GM21515 (cell line): Measurements from ENCODE around the gene ATP13A1.

ENCODE experiments used
- ATAC-seq: cut with Tn5 transposase; IDR thresholded peaks from one replicate; pipeline ENCODE4 v1.9.1; 2021; ENCODE audit not compliant: unreplicated experiment

ATP13A1 gene

GRCh38 chr19:19645233-19645870, 18.1 kb downstream of the ATP13A1 start:
- ATAC-seq = no peak

GRCh38 chr19:19644054-19644388, 19.5 kb downstream of the ATP13A1 start:
- no peak for ATAC-seq

GRCh38 chr19:19643158-19644053, 20.1 kb downstream of the ATP13A1 start, which contains the start of gene GMIP:
Gene GMIP (minus strand): TSS chr19:19643657. CDS start chr19:19643529, 128 bp downstream.
- peak; percentile 67 for ATAC-seq

- ATAC-seq = no peak
Measured at GRCh38 chr19:19642506-19643157, 20.8 kb downstream of the ATP13A1 start.

GRCh38 chr19:19637523-19638251, 25.8 kb downstream of the ATP13A1 start:
- no peak for ATAC-seq

DNA sequence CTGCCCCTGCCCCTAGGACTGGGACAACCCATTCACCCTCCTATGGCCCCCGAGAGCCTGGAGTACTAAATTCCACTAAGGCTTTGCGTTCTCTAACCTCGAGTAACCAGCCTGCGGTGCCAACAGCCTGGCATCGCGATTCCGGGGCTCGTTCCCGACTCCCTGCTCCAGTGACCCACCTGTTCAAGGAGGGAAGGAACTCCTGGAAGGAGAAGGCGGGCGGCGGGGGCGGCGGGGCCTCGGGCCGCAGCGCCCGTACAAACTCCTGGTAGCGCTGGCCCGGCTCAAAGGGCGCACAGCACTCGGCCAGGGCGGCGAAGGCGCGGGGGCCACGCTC, 26.3 kb downstream of the ATP13A1 start:
- ATAC-seq = no peak

- ATAC-seq = no peak
Measured at GRCh38 chr19:19636573-19637185, 26.8 kb downstream of the ATP13A1 start.

DNA sequence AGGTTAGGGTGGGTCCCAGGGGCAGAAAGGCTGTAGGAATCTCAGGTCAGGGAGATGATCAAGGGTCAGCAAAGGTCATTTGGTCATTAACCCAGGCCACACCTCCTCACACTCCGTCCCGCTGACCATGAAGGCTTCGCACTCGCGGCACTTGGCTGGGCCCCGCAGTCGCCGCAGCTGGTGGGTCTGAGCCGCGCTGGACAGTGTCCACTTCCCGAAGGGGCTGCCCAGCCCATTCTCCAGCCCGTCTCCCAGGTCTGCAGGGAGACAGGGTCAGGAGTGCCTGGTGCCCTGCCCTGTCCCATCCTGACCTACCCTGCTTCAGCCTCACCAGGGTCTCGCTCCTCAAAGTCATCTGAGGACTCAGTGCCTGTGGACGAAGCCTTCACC, 28.2 kb downstream of the ATP13A1 start:
- no peak for ATAC-seq

DNA sequence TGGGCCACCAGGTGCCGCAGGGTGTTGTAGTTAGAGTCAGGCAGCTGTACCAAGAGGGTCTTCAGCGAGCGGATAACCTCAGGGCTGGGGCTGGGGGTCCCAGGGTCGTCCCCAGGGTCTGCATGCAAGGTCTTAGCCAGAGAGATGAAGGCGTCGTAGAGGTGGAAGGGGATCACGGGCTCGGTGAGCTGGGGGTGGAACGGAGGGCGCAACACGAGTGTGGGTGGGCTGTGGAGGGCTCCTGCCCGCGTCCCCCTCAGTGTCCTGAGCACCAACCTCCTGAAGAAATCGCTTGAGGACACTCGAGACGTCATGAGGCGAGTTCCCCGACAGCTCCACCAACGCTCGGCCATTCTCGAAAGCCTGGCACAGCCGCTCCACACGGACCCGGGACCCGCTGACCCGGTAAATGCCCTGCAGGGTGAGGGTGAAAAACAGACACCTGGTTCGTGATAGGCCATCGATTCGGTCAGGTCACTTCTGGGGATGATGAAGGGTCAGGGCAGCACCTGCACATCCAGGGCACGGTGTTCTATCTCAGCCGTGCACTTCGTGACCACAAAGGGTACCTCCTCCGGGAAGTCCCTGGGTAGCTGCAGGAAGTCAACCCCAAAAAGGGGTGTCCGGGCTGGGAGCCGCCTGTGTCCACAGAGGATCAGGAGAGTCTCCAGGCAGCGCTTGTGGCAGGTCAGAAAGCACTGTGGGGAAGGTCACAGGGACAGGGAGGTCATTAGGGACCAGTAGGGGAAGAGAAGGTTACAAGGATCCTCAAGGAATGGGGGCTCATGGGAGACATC, 28.8 kb downstream of the ATP13A1 start:
- ATAC-seq = no peak

- no peak for ATAC-seq
Measured at GRCh38 chr19:19633711-19634515, 29.6 kb downstream of the ATP13A1 start.

DNA sequence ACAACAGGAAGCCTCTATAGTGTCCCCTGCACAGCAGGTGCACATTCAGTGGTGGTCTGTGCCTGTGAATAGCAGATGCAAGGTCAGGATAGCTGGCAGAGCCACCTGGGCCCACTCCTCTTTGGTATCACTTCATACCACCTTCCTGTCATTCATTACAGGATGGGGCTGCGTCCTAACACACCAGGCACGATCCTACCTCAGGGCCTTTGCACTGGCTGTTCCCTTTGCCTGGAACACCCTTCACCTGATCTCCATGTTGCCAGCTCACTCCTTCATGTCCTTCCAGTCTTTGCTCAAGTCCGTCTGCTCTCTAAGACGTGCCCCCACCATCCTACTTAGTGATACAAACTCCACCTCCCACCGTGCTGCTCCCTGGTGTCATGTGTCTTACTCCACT, 30.8 kb downstream of the ATP13A1 start:
- ATAC-seq = no peak

DNA sequence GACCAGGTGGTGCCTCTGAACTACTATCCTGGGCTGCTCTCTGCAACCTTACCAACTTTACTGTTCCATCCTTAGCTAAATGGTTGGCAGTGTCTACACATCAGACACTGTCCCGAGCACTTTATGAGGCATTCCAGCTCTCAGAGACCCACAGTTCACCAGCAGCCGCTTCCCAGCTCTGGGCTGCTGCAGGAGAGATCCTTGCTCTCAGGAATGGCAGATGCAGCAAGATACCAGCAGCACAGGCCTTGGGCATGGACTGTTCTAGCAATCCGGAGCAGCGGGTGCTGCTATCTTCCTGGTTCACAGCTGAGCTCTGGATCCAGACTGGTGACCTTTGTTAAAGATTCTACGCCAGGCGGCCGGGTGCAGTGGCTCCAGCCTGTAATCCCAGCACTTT, 32.1 kb downstream of the ATP13A1 start:
- no peak for ATAC-seq

DNA sequence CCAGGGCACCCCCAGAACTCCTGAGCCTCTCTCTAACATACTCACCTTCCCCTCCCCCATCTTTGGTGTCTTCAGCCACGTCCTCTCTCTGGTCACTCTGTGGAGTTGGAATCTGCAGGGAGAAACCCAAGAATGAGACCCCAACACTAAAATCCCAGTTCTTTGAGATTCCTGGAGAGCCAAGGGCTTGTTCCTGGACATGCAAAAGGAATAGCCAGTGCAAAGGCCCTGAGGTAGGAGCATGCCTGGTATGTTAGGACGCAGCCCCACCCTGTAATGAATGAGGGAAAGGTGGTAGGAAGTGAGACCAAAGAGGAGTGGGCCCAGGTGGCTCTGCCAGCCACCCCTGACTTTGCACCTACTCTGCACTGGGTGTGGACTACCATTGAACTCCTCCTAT, 33.0 kb downstream of the ATP13A1 start:
- no peak for ATAC-seq

- no peak for ATAC-seq
Measured at GRCh38 chr19:19630062-19630414, 33.4 kb downstream of the ATP13A1 start.

- no peak for ATAC-seq
Measured at GRCh38 chr19:19628501-19629134, 34.9 kb downstream of the ATP13A1 start.

DNA sequence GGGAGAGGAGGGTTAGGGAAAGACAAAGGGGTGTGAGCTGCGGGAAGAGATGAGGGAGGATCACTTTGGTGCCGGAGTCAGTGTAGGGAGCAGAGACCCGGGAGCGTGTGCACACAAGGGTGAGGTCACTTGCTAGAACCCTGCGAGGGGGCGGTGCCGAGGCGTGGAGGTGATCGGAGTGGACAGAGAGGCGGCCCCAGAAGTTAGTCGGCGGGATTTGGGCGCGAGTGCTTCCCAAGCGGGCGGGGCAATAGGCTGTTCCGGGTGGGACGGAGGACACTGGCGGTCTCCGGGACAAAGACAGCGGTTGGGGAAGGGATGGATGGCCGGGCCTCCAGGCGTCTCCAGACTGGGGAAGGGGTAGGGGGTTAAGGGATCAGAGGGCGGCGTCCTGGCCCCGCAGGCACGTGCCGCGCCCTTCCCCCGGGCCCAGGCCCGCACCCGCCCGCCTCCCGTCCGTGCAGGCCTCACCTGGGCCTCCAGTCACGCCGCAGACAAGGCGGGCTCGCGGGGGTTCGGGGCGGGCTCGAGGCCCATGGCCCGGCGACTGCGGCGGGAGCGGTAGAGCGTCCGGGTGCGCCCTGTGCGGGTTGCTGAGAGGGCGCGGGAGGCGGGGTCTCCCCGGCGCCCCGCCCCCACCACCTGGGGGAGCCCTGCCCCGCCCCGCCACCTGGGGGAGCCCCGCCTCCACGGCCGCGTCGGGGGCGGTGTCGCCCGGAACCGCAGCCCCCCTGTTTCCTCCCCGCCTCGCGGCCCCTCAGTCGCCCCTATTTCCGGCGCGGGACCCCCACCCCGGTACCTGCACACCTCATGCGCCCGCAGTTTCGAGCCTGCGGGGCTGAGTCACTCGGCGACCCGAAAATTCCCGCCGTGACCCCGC, 35.6 kb downstream of the ATP13A1 start, which contains the start of gene LPAR2:
TSS of gene LPAR2 (minus strand) at position 600 of the 880 bp plus-strand sequence. CDS start 945 bp downstream, outside the sequence.
- ATAC-seq = peak; percentile 49

- ATAC-seq = no peak
Measured at GRCh38 chr19:19626516-19627472, 36.7 kb downstream of the ATP13A1 start.
